ENCODE results near the gene CERS6. TPM values are rescaled to one million over a fixed set of nuclear protein-coding genes. Genes with fewer than 3 reads are reported as not detected.

CERS6 gene
- total and polyA plus RNA-seq, 2 donors from 2014 or later: 9.4 to 18.8 TPM

DNA sequence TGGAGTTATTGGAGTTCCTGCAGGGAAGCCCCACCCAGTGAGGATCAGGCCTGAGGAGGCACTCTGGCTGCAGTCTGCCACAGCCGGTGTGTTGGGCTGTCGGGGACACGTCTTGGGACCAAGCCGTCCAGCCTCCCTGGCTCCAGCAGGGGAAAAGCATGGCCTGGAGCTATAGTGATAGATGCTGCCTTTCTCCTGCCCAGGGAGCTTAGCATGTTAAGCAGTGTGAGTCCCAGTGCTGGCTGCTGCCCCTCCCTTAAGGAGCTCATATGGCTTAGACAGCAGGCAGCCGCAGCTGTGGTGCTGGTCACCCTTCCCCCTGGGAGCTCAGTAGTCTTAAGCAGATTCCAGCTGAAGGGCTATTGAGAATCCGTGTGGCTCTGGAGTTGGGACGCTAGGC lies 78.9 kb downstream of the CERS6 start:
- Histone ChIP-seq H3K27me3 (ENCODE audit: control insufficient read depth, insufficient read depth, low read length) (no peaks in the 10 kb centered on the region), H3K4me3 (ENCODE audit: low read length in 3 of 3) (no peak overlapping the region), H3K27ac (ENCODE audit: low read depth in 2 of 2, low read length in 2 of 2) (no peak overlapping the region), H3K9ac (ENCODE audit: low read length in 3 of 3) (no peak overlapping the region), H3K4me1 (ENCODE audit: control insufficient read depth in 2 of 3, insufficient read depth in 2 of 3, low read depth in 1 of 3, low read length in 3 of 3) (no peaks in the 10 kb centered on the region), H3K9me3 (ENCODE audit: control insufficient read depth in 2 of 3, insufficient read depth in 1 of 3, low read length in 3 of 3) (peaks cover 0 to 6% (median 2%) of the 10 kb centered on the region in 3 donors), H3K36me3 (ENCODE audit: control insufficient read depth in 2 of 3, insufficient read depth in 3 of 3, low read length in 3 of 3) (no peaks in the 10 kb centered on the region)
- TF ChIP-seq, protein P1, sequence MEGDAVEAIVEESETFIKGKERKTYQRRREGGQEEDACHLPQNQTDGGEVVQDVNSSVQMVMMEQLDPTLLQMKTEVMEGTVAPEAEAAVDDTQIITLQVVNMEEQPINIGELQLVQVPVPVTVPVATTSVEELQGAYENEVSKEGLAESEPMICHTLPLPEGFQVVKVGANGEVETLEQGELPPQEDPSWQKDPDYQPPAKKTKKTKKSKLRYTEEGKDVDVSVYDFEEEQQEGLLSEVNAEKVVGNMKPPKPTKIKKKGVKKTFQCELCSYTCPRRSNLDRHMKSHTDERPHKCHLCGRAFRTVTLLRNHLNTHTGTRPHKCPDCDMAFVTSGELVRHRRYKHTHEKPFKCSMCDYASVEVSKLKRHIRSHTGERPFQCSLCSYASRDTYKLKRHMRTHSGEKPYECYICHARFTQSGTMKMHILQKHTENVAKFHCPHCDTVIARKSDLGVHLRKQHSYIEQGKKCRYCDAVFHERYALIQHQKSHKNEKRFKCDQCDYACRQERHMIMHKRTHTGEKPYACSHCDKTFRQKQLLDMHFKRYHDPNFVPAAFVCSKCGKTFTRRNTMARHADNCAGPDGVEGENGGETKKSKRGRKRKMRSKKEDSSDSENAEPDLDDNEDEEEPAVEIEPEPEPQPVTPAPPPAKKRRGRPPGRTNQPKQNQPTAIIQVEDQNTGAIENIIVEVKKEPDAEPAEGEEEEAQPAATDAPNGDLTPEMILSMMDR (IDR thresholded peaks at IDR 0.05; ENCODE audit: borderline replicate concordance, extremely low read depth, insufficient read depth): no peak
- intact Hi-C loops (cut with DNase I): no loop called here
- peak in 1 of 5 donors; percentile 50 for DNase-seq
- no peak for FAIRE-seq

DNA sequence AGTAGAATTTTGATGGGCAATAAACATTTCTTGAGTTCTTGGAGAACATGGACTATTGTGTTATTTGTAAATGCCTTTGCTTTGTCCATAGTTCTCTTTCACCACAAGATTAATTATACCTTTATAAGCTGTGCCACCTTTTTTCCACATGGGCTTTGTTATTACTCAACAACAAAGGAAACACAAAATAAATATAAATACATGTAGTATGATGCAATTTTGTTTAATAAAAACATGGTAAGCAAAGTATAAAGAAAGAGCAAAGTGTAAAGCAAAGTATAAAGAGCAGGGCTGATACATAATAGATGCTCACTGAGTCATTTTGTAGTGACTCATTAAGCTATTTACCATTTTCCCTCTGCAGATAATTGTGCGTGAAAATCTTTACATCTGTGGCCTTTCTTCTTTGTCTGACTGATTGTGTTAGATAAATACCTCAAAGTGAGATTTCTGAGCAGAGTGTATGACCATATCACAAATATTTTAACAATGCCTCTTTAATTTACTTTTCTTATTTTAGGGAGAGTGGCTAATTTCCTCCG lies 80.9 kb downstream of the CERS6 start:
- Histone ChIP-seq H3K36me3 (ENCODE audit: control insufficient read depth in 2 of 3, insufficient read depth in 3 of 3, low read length in 3 of 3) (no peaks in the 10 kb centered on the region), H3K27ac (ENCODE audit: low read depth in 2 of 2, low read length in 2 of 2) (no peak overlapping the region), H3K9me3 (ENCODE audit: control insufficient read depth in 2 of 3, insufficient read depth in 1 of 3, low read length in 3 of 3) (peaks cover 0 to 16% (median 2%) of the 10 kb centered on the region in 3 donors), H3K4me3 (ENCODE audit: low read length in 3 of 3) (no peak overlapping the region), H3K27me3 (ENCODE audit: control insufficient read depth, insufficient read depth, low read length) (no peaks in the 10 kb centered on the region), H3K9ac (ENCODE audit: low read length in 3 of 3) (no peak overlapping the region), H3K4me1 (ENCODE audit: control insufficient read depth in 2 of 3, insufficient read depth in 2 of 3, low read depth in 1 of 3, low read length in 3 of 3) (no peaks in the 10 kb centered on the region)
- TF ChIP-seq, protein P1 (IDR thresholded peaks at IDR 0.05; ENCODE audit: borderline replicate concordance, extremely low read depth, insufficient read depth): no peak
- DNase-seq (no peak), FAIRE-seq (no peak)
- intact Hi-C loops (cut with DNase I): no loop called here

DNA sequence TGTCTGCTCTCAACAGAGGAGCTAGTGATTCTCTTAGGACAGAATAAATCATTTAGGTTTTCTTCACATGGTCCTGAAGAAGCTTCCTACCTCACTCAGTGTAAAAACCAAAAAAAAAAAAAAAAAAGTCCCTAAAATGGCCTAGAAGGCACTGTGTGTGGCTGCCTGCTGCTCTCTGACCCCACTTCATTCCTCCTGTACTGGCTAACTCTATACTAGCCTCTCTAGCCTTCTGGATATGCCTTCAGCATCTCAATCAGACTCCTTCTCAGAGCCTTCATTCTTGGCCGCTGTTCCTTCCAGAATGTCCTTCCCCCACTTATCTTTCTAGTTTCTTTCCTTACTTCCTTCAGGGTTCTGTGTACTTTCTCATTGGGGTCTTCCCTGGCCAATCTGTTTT lies 82.1 kb downstream of the CERS6 start:
- no peaks in the 10 kb centered on the region for H3K36me3 ChIP-seq (ENCODE audit: control insufficient read depth in 2 of 3, insufficient read depth in 3 of 3, low read length in 3 of 3)
- no peak overlapping the region for H3K27ac ChIP-seq (ENCODE audit: low read depth in 2 of 2, low read length in 2 of 2)
- DNase-seq (no peak), FAIRE-seq (no peak)
- TF ChIP-seq, protein P1 (IDR thresholded peaks at IDR 0.05; ENCODE audit: borderline replicate concordance, extremely low read depth, insufficient read depth): no peak
- no peak overlapping the region for H3K4me3 ChIP-seq (ENCODE audit: low read length in 3 of 3)
- H3K9ac ChIP-seq (ENCODE audit: low read length in 3 of 3): no peak overlapping the region
- no peaks in the 10 kb centered on the region for H3K27me3 ChIP-seq (ENCODE audit: control insufficient read depth, insufficient read depth, low read length)
- intact Hi-C loops (cut with DNase I): no loop called here
- peaks cover 0 to 16% (median 2%) of the 10 kb centered on the region in 3 donors for H3K9me3 ChIP-seq (ENCODE audit: control insufficient read depth in 2 of 3, insufficient read depth in 1 of 3, low read length in 3 of 3)
- no peaks in the 10 kb centered on the region for H3K4me1 ChIP-seq (ENCODE audit: control insufficient read depth in 2 of 3, insufficient read depth in 2 of 3, low read depth in 1 of 3, low read length in 3 of 3)

DNA sequence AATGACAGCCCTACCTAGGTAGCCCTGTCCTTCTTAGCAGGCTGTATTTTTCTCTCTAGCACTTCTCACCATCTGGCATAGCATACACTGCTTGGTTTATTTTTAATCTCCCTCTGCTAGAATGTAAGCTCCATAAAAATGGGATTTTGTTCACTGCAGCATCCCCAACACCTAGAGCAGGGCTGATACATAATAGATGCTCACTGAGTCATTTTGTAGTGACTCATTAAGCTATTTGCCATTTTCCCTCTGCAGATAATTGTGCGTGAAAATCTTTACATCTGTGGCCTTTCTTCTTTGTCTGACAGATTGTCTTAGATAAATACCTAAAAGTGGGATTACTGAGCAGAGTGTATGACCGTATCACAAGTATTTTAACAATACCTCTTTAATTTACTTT lies 82.5 kb downstream of the CERS6 start:
- intact Hi-C loops (cut with DNase I): no loop called here
- Histone ChIP-seq H3K4me3 (ENCODE audit: low read length in 3 of 3) (no peak overlapping the region), H3K9ac (ENCODE audit: low read length in 3 of 3) (no peak overlapping the region), H3K36me3 (ENCODE audit: control insufficient read depth in 2 of 3, insufficient read depth in 3 of 3, low read length in 3 of 3) (no peaks in the 10 kb centered on the region), H3K9me3 (ENCODE audit: control insufficient read depth in 2 of 3, insufficient read depth in 1 of 3, low read length in 3 of 3) (peaks cover 0 to 16% (median 2%) of the 10 kb centered on the region in 3 donors), H3K27me3 (ENCODE audit: control insufficient read depth, insufficient read depth, low read length) (no peaks in the 10 kb centered on the region), H3K27ac (ENCODE audit: low read depth in 2 of 2, low read length in 2 of 2) (no peak overlapping the region), H3K4me1 (ENCODE audit: control insufficient read depth in 2 of 3, insufficient read depth in 2 of 3, low read depth in 1 of 3, low read length in 3 of 3) (no peaks in the 10 kb centered on the region)
- TF ChIP-seq, protein P1 (IDR thresholded peaks at IDR 0.05; ENCODE audit: borderline replicate concordance, extremely low read depth, insufficient read depth): no peak
- no peak for DNase-seq
- FAIRE-seq: no peak

All from kidney (tissue), 14 donors.